Stomach (tissue), 4 donors: Measurements from ENCODE around the gene TDRD3.

Experiments used
- EP300 ChIP-seq: sonication (generic); formaldehyde crosslinking; IDR thresholded peaks from one replicate; pipeline ENCODE4 v1.6.1; 2017; ENCODE audit warnings: antibody characterized with exemption
- POLR2A ChIP-seq, 4 donors: fragments of 450-650 bp; IDR thresholded peaks; one replicate each; pipeline ENCODE4 v1.6.1; 2016; ENCODE audit warnings: antibody characterized with exemption in 4 of 4, control low read depth in 2 of 4, mild to moderate bottlenecking in 1 of 4, moderate library complexity in 1 of 4

GRCh38 chr13:60463787-60464186 is 66.8 kb downstream of the TDRD3 start:
- no peak for TF ChIP-seq EP300
- no peak for TF ChIP-seq POLR2A (IDR thresholded peaks at IDR 0.05)
